GM10248 (cell line): ENCODE data around the gene TSPAN14.

Experiments used
- CTCF ChIA-PET: fragments of 300-600 bp; sonication (Branson Sonifier 250); formaldehyde crosslinking; extraction: SDS; loops from one replicate; lab custom pipeline; 2021; ENCODE audit warnings: antibody characterized with exemption; lab: Yijun Ruan, JAX
- POLR2A ChIA-PET: fragments of 350-650 bp; sonication (Branson Sonifier 250); formaldehyde crosslinking; extraction: SDS; loops from one replicate; lab custom pipeline; 2020; ENCODE audit warnings: antibody characterized with exemption; lab: Yijun Ruan, JAX
- DNase-seq: peaks from one replicate; pipeline ENCODE4 v3.0.0; 2012; ENCODE audit errors: extremely low spot score
- TF ChIP-seq, protein P1 (sequence below): IDR thresholded peaks from 2 replicates; pipeline ENCODE4 v1.5.1; 2012; ENCODE audit warnings: mild to moderate bottlenecking, low read depth; ENCODE audit errors: extremely low read depth, missing control alignments, control extremely low read depth

Gene TSPAN14, protein sequence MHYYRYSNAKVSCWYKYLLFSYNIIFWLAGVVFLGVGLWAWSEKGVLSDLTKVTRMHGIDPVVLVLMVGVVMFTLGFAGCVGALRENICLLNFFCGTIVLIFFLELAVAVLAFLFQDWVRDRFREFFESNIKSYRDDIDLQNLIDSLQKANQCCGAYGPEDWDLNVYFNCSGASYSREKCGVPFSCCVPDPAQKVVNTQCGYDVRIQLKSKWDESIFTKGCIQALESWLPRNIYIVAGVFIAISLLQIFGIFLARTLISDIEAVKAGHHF

GRCh38 chr10:80453842-80454512 is at the start of gene TSPAN14:
TSPAN14 (plus strand) TSS chr10:80454310; CDS start chr10:80489234, 34,924 bp downstream.
- peak; percentile 89 for DNase-seq
- TF ChIP-seq, protein P1, sequence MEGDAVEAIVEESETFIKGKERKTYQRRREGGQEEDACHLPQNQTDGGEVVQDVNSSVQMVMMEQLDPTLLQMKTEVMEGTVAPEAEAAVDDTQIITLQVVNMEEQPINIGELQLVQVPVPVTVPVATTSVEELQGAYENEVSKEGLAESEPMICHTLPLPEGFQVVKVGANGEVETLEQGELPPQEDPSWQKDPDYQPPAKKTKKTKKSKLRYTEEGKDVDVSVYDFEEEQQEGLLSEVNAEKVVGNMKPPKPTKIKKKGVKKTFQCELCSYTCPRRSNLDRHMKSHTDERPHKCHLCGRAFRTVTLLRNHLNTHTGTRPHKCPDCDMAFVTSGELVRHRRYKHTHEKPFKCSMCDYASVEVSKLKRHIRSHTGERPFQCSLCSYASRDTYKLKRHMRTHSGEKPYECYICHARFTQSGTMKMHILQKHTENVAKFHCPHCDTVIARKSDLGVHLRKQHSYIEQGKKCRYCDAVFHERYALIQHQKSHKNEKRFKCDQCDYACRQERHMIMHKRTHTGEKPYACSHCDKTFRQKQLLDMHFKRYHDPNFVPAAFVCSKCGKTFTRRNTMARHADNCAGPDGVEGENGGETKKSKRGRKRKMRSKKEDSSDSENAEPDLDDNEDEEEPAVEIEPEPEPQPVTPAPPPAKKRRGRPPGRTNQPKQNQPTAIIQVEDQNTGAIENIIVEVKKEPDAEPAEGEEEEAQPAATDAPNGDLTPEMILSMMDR: no peak
- CTCF ChIA-PET: interaction anchor here (1.0 to 50.4 kb wide), 4 partner anchors 9 to 471 kb away, joined by 3 to 1060 read pairs (median 16); no protein-coding TSS in a partner anchor
- POLR2A ChIA-PET: no interaction called here

DNA sequence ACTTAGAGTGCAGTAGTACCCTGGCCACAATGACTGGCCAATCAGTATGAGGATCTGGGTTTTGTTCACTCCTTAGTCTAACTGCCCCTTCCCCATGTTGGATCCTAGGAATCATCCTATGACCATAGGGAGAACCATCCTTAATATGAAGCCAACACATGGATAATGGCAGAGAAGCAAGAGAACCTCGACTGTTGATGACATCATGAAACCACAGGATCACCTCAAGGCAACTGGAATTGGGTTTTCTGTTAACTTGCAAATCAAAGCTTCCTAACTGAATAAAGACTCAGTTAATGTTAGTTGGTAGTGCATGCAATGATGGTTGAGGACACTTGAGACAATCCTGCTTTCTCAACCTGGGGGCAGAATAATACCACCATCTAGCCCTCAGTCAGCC is 49.1 kb upstream of the TSPAN14 start:
- no peak for DNase-seq
- POLR2A ChIA-PET: no interaction called here
- CTCF ChIA-PET: interaction anchor here (0.6 to 3.7 kb wide), 6 partner anchors 13 to 195 kb away, joined by 3 to 24 read pairs (median 4); no protein-coding TSS in a partner anchor
- TF ChIP-seq, protein P1: no peak

DNA sequence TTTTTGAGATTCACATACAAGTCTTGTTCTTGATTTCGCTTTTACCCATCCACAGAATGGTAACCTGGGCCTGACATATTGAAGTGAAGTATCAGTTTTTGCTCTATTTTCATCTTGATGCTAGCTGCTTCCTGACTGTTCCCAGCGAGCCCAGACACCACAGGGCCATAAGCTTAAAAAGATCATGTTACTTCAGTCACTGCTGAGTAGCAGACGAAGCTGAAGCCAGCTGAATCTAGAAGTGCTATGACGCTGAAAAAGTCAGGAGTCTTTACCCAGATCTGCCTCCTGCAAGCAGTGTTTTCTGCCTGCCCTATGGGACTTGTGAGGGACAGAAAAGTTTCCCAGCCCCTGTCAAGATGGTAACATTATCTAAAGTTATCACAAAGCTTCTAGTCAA is 48.5 kb upstream of the TSPAN14 start:
- POLR2A ChIA-PET: no interaction called here
- CTCF ChIA-PET: interaction anchor here (0.6 to 3.7 kb wide), 8 partner anchors 14 to 195 kb away, joined by 3 to 24 read pairs (median 4); no protein-coding TSS in a partner anchor

DNA sequence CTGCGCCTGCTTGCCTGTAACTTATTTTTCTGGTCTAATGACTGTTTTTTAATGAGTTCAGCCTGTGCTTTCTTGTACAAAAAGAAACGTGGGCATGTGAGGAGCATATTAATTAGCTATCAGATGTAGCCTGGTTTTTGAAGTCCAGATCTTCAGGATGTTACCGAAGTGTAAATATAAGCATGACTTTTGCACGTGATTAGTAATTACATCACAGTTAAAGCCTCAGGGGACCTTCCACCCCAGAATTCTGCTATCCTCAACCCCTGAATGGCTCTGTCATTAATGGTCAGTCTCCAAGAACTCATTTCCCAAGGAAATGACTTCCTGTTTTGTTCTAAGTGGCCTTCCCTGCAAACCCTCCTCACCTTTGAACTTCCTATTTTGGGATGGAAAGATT is 47.9 kb upstream of the TSPAN14 start:
- ChIA-PET CTCF (interaction anchor here (0.7 to 3.7 kb wide), 8 partner anchors 14 to 194 kb away, joined by 3 to 24 read pairs (median 4); no protein-coding TSS in a partner anchor), POLR2A (no interaction called here)
- TF ChIP-seq, protein P1: no peak
- no peak for DNase-seq

More for the DNA sequence above, 48.5 kb upstream of the TSPAN14 start:
- TF ChIP-seq, protein P1: no peak
- DNase-seq: no peak

DNA sequence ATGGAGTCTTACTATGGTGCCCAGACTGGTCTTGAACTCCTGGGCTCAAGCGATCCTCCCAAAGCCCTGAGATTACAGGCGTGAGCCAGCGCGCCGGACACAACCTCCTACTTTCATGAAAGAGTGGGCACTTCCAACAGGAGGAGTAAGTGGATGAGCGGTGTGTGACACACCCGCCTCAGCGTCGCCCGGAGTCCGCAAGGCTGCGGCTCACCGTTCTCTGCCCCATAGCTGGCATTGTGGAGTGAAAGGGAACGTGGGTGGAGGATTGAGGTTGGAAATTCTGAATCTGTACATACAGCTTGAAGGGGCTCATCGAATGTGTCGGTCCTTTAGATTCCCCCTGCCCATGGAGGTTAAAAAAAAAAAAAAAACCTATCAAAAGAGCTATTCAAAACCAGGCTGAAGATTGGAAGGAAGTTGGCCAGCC is 46.3 kb upstream of the TSPAN14 start:
- ChIA-PET CTCF (interaction anchor here (1.0 to 3.7 kb wide), 11 partner anchors 9 to 111 kb away, joined by 3 to 24 read pairs (median 5); no protein-coding TSS in a partner anchor), POLR2A (interaction anchor here (0.6 to 1.0 kb wide), 6 partner anchors 12 to 452 kb away, joined by 3 to 8 read pairs (median 4); no protein-coding TSS in a partner anchor)
- DNase-seq: no peak
- TF ChIP-seq, protein P1: no peak
